HepG2 (cell line): ENCODE results near the gene SMYD5. TPM values are rescaled to one million over a fixed set of nuclear protein-coding genes. Genes with fewer than 3 reads are reported as not detected.
A peak's percentile ranks its signal among the peaks of the same experiment; 100 is the strongest.

Experiments used
- ARID5B ChIP-seq: IDR thresholded peaks from 2 replicates; pipeline ENCODE4 v1.4.0; 2020; ENCODE audit warnings: mild to moderate bottlenecking, missing genetic modification reagents
- ATF7-NPFF ChIP-seq: sonication (generic); formaldehyde crosslinking; IDR thresholded peaks from 2 replicates; pipeline ENCODE4 v1.8.1; 2023; ENCODE audit warnings: mild to moderate bottlenecking, low read depth, missing genetic modification reagents, moderate library complexity
- JARID2 ChIP-seq: sonication (generic); formaldehyde crosslinking; IDR thresholded peaks from 2 replicates; pipeline ENCODE4 v1.8.1; 2023; ENCODE audit warnings: missing genetic modification reagents, inconsistent platforms; ENCODE audit not compliant: insufficient replicate concordance
- POLR2AphosphoS5 ChIP-seq: IDR thresholded peaks from 2 replicates; pipeline ENCODE4 v1.6.1; 2012; ENCODE audit warnings: low read depth, low read length
- RARA ChIP-seq: IDR thresholded peaks from 2 replicates; pipeline ENCODE4 v1.6.1; 2016; ENCODE audit warnings: missing genetic modification reagents, missing compliant biosample characterization
- ZBTB10 ChIP-seq: sonication (generic); formaldehyde crosslinking; IDR thresholded peaks from 2 replicates; pipeline ENCODE4 v1.4.0; 2020; ENCODE audit warnings: missing genetic modification reagents, borderline replicate concordance
- ZBTB14 ChIP-seq: sonication (generic); formaldehyde crosslinking; IDR thresholded peaks from 2 replicates; pipeline ENCODE4 v1.4.0; 2020; ENCODE audit warnings: missing genetic modification reagents
- ZHX2 ChIP-seq, 2 experiments: sonication (generic) in 1 of 2; formaldehyde crosslinking in 1 of 2; IDR thresholded peaks; 2 replicates each; pipeline versions ENCODE4 v1.6.1 to v1.9.0; 2014 to 2022; ENCODE audit warnings: antibody characterized with exemption in 1 of 2, borderline replicate concordance in 1 of 2, inconsistent platforms in 1 of 2, low read depth in 1 of 2, missing genetic modification reagents in 1 of 2
- ZMYM4 ChIP-seq: sonication (generic); formaldehyde crosslinking; IDR thresholded peaks from 2 replicates; pipeline ENCODE4 v1.8.1; 2023; ENCODE audit warnings: mild to moderate bottlenecking, missing genetic modification reagents
- ZNF563 ChIP-seq: sonication (generic); formaldehyde crosslinking; IDR thresholded peaks from 2 replicates; pipeline ENCODE4 v1.8.0; 2022; ENCODE audit warnings: mild to moderate bottlenecking, moderate library complexity, missing genetic modification reagents
- ZNF572 ChIP-seq: sonication (generic); formaldehyde crosslinking; IDR thresholded peaks from 2 replicates; pipeline ENCODE4 v1.5.1; 2020; ENCODE audit warnings: mild to moderate bottlenecking, missing genetic modification reagents
- ZNF704 ChIP-seq: sonication (generic); formaldehyde crosslinking; IDR thresholded peaks from 2 replicates; pipeline ENCODE4 v1.8.1; 2023; ENCODE audit warnings: mild to moderate bottlenecking, inconsistent platforms, moderate library complexity, missing genetic modification reagents, borderline replicate concordance
- polyA plus RNA-seq, 8 experiments: library from polyadenylated mRNA; depleted of rRNA in 3 of 8; stranded (reverse) in 7 of 8; unstranded in 1 of 8; fragments of >200 nt; fragmentation: Illumina TruSeq in 4 of 8; extraction: Trizol in 4 of 8; gene quantifications; 2 replicates each; pipeline versions ENCODE4 v1.2.1 to v1.2.3, GENCODE V29; 2011 to 2016; ENCODE audit warnings: low read depth in 4 of 8, missing spikeins in 1 of 8, mixed read lengths in 1 of 8; ENCODE audit not compliant: insufficient read depth in 1 of 8
- total RNA-seq, 5 experiments: library from RNA; depleted of rRNA; stranded (reverse); fragments of >200 nt; fragmentation: Illumina TruSeq; extraction: Trizol; gene quantifications; 2 replicates each; pipeline ENCODE4 v1.2.3, GENCODE V29; 2016; ENCODE audit warnings: low read depth in 1 of 5

SMYD5 gene
- total and polyA plus RNA-seq, 2 of the 13 experiments (the other 11 are each of a cell fraction or from before 2014, with no cell fraction given): 55.8 to 70.4 TPM

- TF ChIP-seq ARID5B (peak; percentile 50; the same call in 1 of the 2 replicates), ZBTB14 (CRISPR knock-in tag) (no peak; the same call in 1 of the 2 replicates), ZNF572 (CRISPR knock-in tag) (peak; percentile 26; the same call in 1 of the 2 replicates), ZHX2 (IDR thresholded peaks at IDR 0.05; ENCODE audit: low read depth) (no peak), ZHX2 (CRISPR knock-in tag; IDR thresholded peaks at IDR 0.05; ENCODE audit: borderline replicate concordance) (no peak), ZBTB10 (CRISPR knock-in tag) (no peak), ATF7-NPFF (CRISPR knock-in tag) (no peak; the same call in 1 of the 2 replicates), ZNF563 (CRISPR knock-in tag) (no peak), ZMYM4 (CRISPR knock-in tag) (peak; percentile 72; the same call in 1 of the 2 replicates), POLR2AphosphoS5 (no peak), ZNF704 (0 out of 2 replicates have a peak, but pooled peaks have one; percentile 6), RARA (CRISPR knock-in tag) (no peak), JARID2 (peak; percentile 33)
Observed at GRCh38 chr2:73212448-73213176, 1.4 kb upstream of the SMYD5 start (continued).
